ENCODE measurements around the gene BOD1L1. TPM values are rescaled to one million over a fixed set of nuclear protein-coding genes. Genes with fewer than 3 reads are reported as not detected.

Gene BOD1L1
- total RNA-seq, 1 experiment from 2014 or later = 18.1 TPM

DNA sequence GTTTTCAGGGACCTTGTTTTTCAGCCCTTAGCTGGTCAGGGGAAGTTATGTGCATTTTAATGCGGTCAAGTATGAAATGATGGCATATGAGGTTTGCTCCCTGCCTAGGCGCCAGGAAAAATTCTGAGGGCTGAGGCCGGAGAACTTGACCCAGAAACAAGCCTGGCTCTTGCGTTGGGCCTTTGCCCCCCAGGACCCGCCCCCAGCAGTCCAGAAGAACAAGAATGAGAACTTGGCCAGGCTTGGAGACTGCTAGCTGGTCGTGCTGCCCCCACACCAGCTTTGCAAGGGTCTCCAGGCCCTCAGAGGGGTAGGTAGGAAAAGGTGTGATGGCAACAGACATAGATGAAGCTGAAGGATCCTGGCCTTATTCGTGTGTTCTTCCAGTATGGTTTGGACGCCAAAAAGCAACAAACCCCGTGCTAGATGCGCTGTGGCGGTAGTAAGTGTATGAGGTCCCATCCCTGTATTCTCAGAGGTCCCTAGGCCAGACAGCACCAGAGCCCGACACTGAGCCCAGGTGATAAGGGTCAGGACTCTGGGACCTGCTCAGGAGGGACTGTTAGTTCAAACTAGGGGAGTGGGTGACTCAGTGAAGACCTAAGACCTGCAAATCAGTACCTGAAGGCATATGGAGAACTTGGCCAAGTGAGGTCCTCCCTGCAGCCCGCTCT is 93.7 kb downstream of the BOD1L1 start:
- ATAC-seq = no peak
- in situ Hi-C loops (cut with HindIII; ENCODE audit: low pct_unique_long_range_greater_than_20kb, low sequenced_read_pairs) = no loop called here
- CTCF ChIA-PET = no interaction called here

GRCh38 chr4:13531625-13531998 is 95.9 kb downstream of the BOD1L1 start:
- Histone ChIP-seq H3K27me3 (ENCODE audit: control insufficient read depth, insufficient read depth, low read length) (no peaks in the 10 kb centered on the region), H3K4me3 (ENCODE audit: low read depth in 2 of 2, low read length in 2 of 2) (no peak overlapping the region), H3K4me1 (ENCODE audit: control insufficient read depth, insufficient read depth, low read length) (no peaks in the 10 kb centered on the region), H3K9me3 (ENCODE audit: control insufficient read depth, insufficient read depth, low read depth, low read length) (no peaks in the 10 kb centered on the region), H3K36me3 (ENCODE audit: control insufficient read depth, insufficient read depth, low read length) (no peaks in the 10 kb centered on the region), H3K27ac (ENCODE audit: low read length) (no peak overlapping the region)
- TF ChIP-seq, protein P1, sequence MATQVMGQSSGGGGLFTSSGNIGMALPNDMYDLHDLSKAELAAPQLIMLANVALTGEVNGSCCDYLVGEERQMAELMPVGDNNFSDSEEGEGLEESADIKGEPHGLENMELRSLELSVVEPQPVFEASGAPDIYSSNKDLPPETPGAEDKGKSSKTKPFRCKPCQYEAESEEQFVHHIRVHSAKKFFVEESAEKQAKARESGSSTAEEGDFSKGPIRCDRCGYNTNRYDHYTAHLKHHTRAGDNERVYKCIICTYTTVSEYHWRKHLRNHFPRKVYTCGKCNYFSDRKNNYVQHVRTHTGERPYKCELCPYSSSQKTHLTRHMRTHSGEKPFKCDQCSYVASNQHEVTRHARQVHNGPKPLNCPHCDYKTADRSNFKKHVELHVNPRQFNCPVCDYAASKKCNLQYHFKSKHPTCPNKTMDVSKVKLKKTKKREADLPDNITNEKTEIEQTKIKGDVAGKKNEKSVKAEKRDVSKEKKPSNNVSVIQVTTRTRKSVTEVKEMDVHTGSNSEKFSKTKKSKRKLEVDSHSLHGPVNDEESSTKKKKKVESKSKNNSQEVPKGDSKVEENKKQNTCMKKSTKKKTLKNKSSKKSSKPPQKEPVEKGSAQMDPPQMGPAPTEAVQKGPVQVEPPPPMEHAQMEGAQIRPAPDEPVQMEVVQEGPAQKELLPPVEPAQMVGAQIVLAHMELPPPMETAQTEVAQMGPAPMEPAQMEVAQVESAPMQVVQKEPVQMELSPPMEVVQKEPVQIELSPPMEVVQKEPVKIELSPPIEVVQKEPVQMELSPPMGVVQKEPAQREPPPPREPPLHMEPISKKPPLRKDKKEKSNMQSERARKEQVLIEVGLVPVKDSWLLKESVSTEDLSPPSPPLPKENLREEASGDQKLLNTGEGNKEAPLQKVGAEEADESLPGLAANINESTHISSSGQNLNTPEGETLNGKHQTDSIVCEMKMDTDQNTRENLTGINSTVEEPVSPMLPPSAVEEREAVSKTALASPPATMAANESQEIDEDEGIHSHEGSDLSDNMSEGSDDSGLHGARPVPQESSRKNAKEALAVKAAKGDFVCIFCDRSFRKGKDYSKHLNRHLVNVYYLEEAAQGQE (IDR thresholded peaks at IDR 0.05; ENCODE audit: insufficient read depth in 1 of 2, low read depth in 2 of 2, low read length in 1 of 2) = no peak
- TF ChIP-seq, protein P2, sequence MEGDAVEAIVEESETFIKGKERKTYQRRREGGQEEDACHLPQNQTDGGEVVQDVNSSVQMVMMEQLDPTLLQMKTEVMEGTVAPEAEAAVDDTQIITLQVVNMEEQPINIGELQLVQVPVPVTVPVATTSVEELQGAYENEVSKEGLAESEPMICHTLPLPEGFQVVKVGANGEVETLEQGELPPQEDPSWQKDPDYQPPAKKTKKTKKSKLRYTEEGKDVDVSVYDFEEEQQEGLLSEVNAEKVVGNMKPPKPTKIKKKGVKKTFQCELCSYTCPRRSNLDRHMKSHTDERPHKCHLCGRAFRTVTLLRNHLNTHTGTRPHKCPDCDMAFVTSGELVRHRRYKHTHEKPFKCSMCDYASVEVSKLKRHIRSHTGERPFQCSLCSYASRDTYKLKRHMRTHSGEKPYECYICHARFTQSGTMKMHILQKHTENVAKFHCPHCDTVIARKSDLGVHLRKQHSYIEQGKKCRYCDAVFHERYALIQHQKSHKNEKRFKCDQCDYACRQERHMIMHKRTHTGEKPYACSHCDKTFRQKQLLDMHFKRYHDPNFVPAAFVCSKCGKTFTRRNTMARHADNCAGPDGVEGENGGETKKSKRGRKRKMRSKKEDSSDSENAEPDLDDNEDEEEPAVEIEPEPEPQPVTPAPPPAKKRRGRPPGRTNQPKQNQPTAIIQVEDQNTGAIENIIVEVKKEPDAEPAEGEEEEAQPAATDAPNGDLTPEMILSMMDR (IDR thresholded peaks at IDR 0.05) = no peak
- TF ChIP-seq POLR2AphosphoS5 (IDR thresholded peaks at IDR 0.05; ENCODE audit: low read depth, low read length) (no peak), TCF7L2 (IDR thresholded peaks at IDR 0.05; ENCODE audit: low read depth, low read length) (no peak), SIN3A (IDR thresholded peaks at IDR 0.05; ENCODE audit: borderline replicate concordance, insufficient read depth, low read depth, low read length) (no peak)
- ChIA-PET CTCF (no interaction called here), POLR2A (no interaction called here)
- no TSS peak for BruUV-seq (replicated peaks)
- no peak for ATAC-seq
- in situ Hi-C loops (cut with HindIII; ENCODE audit: low pct_unique_long_range_greater_than_20kb, low sequenced_read_pairs) (no loop called here), intact Hi-C loops (cut with micrococcal nuclease; ENCODE audit: unreplicated experiment) (no loop called here)
- no peak for DNase-seq (ENCODE audit: low read depth, low spot score)

More for the DNA sequence above, 93.7 kb downstream of the BOD1L1 start:
- intact Hi-C loops (cut with micrococcal nuclease; ENCODE audit: unreplicated experiment) = no loop called here
- no peaks in the 10 kb centered on the region for H3K27me3 ChIP-seq (ENCODE audit: control insufficient read depth, insufficient read depth, low read length)
- POLR2A ChIA-PET = no interaction called here
- H3K36me3 ChIP-seq (ENCODE audit: control insufficient read depth, insufficient read depth, low read length) = no peaks in the 10 kb centered on the region
- no TSS peak for BruUV-seq (replicated peaks)
- no peak overlapping the region for H3K27ac ChIP-seq (ENCODE audit: low read length)
- DNase-seq (ENCODE audit: low read depth, low spot score) = no peak
- H3K9me3 ChIP-seq (ENCODE audit: control insufficient read depth, insufficient read depth, low read depth, low read length) = no peaks in the 10 kb centered on the region
- no peaks in the 10 kb centered on the region for H3K4me1 ChIP-seq (ENCODE audit: control insufficient read depth, insufficient read depth, low read length)
- TF ChIP-seq, protein P1 (IDR thresholded peaks at IDR 0.05; ENCODE audit: insufficient read depth in 1 of 2, low read depth in 2 of 2, low read length in 1 of 2) = no peak
- TF ChIP-seq POLR2AphosphoS5 (IDR thresholded peaks at IDR 0.05; ENCODE audit: low read depth, low read length) (no peak), TCF7L2 (IDR thresholded peaks at IDR 0.05; ENCODE audit: low read depth, low read length) (no peak), SIN3A (IDR thresholded peaks at IDR 0.05; ENCODE audit: borderline replicate concordance, insufficient read depth, low read depth, low read length) (no peak)
- TF ChIP-seq, protein P2 (IDR thresholded peaks at IDR 0.05) = no peak
- no peak overlapping the region for H3K4me3 ChIP-seq (ENCODE audit: low read depth in 2 of 2, low read length in 2 of 2)
